GM10847 (cell line): Measurements from ENCODE around the gene LRRC34.

ENCODE experiments used
- POLR2A ChIP-seq: IDR thresholded peaks from 2 replicates; pipeline ENCODE4 v1.6.1; 2011; ENCODE audit not compliant: insufficient read length; ENCODE audit errors: extremely low read depth

LRRC34 gene

DNA sequence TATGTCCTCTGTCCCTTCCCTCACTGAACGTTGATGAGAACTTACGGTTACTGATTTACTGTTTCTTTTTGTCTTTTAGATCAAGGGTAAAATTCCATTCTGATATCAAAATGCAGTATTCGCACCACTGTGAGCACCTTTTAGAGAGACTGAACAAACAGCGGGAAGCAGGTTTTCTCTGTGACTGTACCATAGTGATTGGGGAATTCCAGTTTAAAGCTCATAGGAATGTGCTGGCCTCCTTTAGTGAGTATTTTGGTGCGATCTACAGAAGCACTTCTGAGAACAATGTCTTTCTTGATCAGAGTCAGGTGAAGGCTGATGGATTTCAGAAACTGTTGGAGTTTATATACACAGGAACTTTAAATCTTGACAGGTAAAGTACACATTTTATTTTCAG, 38.5 kb downstream of the LRRC34 start:
- TF ChIP-seq POLR2A, result no peak

DNA sequence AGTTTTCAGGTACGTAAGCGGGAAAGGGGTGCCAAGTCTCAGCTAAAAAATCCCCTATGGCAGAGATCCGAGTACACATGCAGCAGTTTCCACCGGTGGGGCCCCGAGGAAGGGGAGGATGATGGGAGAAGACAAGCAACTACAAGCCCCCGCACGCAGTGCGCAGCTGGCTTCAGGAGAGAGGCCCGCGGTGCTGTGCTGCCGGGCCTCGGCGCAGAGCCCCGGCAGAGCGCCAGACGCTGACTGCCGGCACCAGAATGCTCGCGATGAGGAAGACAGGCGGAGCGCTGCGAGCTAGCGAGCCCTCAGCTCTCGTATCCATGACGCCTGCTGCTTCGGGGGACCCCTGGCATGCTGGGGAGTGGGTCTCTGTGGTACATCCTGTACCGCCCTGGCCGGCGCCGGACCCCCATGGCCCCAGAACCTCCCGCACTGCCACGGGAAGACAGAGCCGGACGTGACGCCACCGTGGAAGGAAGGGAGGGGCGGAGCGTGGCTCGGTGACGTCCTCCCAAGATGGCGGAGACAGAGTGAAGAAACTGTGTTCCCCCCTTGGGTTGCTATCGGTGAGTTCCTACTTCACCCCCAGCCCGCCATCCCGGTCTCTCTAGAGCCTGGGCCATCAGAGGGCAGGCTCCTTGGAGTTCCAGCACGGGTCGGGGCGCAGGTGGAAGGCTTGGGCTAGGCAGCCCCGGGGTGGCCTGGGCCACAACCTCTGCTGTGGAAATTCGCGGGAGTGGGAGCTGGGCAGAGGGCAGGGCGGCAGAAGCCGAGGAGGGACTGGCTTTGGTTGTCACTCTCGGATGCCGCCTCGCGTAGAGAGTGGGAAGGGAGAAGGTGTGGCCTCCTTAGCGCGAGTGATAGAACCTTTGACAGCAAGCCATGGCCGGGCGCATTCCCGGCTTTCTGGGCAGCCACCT, 39.5 kb downstream of the LRRC34 start, which contains the start of gene MYNN:
Gene MYNN (plus strand): TSS at position 500 of the 920 bp plus-strand sequence. CDS start 900 bp downstream, outside the sequence.
- peak; percentile 98 for TF ChIP-seq POLR2A

DNA sequence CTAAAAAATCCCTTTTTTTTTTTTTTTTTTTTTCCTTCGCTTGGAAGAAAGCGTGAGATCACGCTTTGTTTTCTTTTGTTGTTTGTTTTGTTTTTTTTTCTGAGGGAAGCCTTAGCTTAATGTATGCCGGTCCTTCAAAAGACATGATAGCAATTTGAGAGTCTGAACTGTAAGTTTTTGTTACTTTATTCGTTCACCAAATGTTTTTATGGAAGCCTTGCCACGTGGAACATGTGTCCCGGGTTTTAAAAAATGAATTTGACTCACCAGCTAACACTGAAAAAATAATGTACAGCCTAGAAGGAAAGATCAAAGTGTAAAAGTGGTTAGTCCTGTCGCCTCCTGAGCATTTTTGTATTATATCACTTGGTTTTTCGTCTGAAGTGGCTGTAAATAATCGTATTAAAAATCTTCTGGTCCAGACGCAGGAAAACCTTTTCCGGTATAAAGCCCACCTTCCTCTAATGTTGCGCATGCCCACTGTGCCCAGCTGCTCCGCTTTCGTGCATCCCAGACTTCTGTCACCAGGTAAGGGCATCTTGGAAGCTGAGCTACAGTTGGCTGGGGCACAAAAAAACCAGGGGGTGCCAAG, 40.3 kb downstream of the LRRC34 start:
- no peak for TF ChIP-seq POLR2A

DNA sequence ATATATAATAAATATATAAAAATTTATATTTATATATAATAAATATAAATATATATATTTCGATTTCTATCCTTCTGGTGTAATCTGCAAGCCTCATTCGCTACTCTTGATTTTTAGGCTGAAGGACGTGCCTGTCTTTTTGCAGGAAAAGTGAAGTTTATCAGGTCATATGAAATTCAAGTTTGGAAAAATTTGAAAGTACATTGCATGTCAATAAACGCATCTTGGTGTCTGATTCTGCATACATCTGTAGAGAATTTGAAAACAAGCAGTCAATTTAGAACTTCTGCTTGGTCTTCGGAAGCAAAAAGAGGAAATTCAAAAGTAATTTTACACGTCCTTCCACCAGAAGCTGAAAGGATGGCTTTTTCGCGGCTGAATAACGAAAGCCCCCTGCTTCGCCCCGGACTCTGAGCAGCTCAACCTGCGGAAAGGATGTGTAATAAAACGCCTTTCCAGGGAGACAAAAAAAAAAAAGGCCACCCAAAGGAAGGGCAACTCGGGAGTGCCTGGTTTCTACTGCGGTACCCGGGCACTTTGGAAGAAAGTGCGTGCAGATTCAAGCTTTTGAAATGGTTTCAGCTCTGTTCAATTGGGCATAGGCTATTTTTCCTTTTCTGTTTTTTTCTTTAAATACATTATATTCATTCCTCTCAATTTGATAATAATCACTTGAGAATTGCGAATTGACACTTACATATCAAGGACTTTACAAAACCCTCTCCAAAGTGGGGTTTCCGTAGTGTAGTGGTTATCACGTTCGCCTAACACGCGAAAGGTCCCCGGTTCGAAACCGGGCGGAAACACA, 41.0 kb downstream of the LRRC34 start:
- no peak for TF ChIP-seq POLR2A

DNA sequence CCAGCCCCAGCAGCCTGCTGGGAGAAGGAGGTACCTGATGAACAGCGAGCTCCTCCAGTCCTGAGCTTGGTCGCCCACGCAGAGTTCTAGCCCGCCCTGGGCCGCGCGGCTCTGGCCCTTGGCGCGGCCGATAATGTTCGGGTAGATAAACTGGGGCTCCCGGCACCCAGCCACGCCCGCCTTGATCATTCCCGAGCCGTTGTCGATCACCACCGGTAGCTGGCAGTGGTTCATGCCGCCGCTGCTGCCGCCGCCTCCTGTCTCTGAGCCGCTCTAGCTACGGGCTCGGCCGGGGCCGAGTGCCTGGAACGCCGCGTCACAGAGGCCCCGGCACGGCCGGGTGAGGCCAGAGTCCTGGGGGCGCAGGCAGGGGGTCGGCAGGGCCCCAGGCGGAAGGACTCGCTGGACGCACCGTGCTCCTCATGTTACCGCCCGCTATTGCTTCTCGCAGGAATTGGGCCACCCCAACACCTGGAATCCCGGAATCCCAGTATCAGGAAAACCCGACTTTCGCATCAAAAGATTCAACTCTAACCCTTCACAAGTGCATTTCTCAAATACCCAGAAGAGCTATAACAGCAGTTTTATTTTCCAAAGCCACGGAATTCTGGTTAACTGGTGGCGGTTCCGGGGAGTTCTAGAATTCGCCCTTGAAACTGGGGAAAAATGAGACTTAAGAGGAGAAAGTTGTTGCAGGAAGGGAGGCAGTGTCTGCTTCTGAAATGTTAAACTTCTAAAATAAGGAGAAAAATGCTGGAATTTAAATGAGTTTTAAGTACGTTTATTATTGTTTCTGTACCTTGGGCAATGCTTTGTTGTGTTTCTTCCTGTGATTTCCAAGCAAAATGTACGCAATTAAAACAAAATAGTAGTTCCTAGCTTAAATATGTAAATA, 43.2 kb downstream of the LRRC34 start, which contains the start of gene ACTRT3:
Gene ACTRT3 (minus strand): TSS at position 275 of the 895 bp plus-strand sequence. CDS start 41 bp downstream, at position 234.
- peak; percentile 47 for TF ChIP-seq POLR2A

DNA sequence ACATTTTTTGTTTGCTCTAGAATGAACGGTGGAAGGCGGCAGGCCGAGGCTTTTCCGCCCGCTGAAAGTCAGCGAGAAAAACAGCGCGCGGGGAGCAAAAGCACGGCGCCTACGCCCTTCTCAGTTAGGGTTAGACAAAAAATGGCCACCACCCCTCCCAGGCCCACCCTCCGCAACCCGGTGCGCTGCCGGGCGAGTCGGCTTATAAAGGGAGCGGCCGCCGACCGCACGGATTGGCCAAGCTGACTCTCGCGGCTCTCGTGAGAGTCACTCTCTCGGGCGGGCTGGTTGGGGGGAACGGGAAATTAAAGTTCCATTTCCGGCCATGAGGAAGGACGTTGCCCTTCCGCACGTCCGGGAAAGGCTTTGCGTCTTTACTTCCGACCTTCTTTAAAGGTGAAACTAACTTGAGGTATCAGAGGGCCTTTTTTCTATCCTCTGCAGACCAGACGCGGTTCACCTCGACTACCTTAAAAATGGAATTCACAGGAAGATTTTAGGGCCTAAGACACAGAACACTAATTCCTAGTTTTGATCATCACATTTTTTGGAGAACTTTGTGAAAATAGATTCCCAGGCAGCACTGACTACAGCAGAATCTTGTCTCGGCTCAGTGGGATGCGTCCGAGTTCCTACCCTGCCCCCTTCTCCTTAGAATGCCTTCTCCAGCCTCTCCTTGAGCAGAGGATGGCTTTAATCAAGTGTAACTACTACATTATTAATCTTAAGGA, 47.7 kb downstream of the LRRC34 start, which contains the start of gene TERC:
Gene TERC (minus strand): TSS at position 179 of the 731 bp plus-strand sequence.
- peak; percentile 83 for TF ChIP-seq POLR2A

DNA sequence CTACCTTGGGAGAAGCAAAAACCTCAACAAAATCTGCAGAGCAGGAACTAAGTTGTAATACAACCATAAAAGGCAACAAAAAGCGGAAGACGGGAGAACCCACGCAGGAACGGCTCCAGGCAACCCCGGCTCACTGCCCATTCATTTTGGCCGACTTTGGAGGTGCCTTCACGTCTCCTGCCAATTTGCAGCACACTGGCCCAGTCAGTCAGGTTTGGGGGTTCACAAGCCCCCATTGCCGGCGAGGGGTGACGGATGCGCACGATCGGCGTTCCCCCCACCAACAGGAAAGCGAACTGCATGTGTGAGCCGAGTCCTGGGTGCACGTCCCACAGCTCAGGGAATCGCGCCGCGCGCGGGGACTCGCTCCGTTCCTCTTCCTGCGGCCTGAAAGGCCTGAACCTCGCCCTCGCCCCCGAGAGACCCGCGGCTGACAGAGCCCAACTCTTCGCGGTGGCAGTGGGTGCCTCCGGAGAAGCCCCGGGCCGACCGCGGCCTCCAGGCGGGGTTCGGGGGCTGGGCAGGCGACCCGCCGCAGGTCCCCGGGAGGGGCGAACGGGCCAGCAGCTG, 48.3 kb downstream of the LRRC34 start:
- no peak for TF ChIP-seq POLR2A

DNA sequence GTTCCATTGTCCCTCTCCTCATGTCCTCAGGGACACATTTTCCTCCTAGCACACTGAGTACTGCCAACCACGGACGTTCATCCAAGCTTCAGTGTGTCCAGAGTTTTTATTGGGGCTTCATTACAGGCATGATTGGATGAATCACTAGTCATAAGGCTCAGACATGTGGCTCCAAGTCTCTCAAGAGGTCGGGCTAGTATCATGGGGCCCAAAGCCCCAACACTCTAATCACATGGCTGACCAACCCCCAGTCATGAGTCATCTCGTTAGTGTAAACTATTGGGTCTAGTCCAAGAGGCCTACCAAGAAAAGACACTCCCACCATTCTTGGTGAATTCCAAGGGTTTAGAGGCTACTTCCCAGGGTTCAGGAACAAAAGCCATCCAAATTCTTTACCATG, 52.2 kb downstream of the LRRC34 start:
- TF ChIP-seq POLR2A, result no peak

DNA sequence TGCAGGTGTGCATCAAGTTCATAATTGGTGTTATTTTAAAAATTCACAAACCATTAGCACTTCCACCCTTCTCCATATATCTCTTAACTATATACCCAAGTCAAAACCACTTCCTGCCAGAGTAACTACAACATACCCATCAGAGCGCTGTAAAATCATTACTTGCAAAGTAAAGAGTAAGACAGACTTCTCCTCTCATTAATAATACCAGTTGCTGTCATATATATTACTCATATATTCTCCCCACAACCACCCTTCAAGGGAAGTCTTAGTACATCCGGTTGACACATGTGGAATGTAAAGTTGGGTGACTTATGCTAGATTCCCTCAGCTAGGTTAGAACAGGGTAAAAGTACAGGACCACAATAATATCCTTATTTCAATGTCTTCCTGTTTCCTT, 53.4 kb downstream of the LRRC34 start:
- no peak for TF ChIP-seq POLR2A

DNA sequence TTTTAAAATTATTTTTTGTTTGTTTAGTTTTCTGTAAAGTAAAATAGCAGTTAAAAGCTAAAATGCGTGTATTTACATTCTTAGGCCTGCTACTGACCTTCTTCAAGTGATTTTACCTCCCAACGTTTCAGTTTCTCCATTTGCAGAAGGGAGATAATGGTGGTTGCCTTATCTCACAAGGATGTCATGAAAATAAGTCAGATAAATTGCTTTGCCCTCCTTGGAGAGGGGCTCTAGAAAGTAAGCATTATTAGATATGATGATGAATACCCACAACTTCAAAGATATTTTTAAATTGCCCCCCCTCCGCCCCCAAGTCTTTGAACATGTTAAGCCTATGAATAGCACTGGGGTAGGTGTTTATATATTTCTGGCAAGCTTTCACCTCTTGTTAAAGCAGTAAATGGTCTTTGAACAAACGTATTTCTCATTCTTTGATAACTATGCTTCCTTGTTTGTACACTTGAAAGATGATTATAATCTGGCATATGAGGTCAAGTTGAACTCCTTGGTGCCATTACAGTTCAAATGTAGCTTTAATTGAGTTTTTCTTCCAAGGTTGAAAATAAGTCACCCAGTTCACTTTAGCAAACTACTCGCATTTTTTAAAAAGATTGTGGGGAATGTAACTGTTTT, 54.2 kb downstream of the LRRC34 start:
- no peak for TF ChIP-seq POLR2A

DNA sequence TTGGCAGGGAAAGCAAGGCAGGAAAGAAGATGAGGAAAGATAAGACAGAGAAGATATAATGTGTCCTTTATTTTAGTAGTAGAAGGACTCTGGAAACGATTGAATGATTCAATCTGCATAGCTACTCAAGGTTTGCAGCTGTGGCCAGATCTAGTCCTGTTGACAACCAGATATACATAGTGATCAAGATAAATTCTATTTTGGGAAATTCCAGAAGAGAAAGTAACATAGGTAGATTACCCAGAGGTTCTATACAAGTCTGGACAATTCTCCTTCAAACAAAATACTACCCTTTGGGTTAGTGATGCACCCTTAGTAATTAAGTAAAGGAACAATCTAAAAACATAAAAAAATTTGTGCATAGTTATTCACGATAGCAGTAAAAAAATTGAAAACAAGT, 57.2 kb downstream of the LRRC34 start:
- no peak for TF ChIP-seq POLR2A

DNA sequence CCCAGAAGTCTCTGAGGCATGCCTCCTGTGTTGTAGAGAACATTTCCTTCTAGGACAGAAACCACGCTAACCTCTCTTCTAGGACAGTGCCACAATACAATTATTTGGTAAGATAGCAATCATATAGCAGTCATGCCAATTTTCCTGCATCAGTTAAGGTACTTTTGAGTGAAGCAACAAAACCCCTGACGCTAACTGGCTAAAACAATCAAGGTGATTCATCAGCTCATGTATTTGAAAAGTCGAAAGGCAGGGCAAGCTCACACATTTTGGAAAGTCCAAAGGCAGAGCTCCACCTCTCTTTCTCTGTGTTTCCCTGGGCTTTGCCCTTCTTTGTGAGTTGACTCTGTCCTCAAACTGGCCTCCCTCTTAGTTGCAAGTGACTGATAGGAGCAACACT, 58.0 kb downstream of the LRRC34 start:
- TF ChIP-seq POLR2A, result no peak

DNA sequence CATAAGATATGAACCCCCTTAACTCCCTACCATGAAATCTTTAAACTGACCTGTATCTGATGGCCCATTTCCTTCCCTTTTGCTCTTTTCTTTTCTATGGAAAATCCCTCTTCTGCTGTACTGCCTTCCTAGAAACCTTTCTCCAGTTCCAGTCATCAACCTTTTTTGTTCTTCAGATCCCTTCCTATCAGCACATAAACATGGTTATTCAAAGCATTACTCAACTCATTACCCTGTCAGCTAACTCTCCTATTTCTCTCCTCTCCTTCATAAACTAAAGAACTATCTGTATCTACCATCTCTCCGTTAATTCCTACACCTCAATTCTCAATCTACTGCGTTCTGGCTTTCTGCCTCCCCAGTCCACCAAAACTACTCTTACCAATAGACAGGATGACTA, 60.8 kb downstream of the LRRC34 start:
- TF ChIP-seq POLR2A, result no peak
